ENCODE data around the gene SHC1.
"Not testable (repeated sequence)": the region's sequence is repeated elsewhere in the genome, so short reads cannot be mapped to it uniquely, and the experiment has no call there.

SHC1 gene

GRCh38 chr1:154983776-154984466 lies 13.4 kb upstream of the SHC1 start:
- no peak for TF ChIP-seq CTCF (conservative IDR thresholded peaks at IDR 0.05; ENCODE audit: low read length)
- peak overlapping the region; percentile 96 for H3K4me3 ChIP-seq (ENCODE audit: low read length)
- no peak for DNase-seq (ENCODE audit: low read depth)

- TF ChIP-seq CTCF (conservative IDR thresholded peaks at IDR 0.05; ENCODE audit: low read length) = no peak
- DNase-seq (ENCODE audit: low read depth) = peak; percentile 100
- H3K4me3 ChIP-seq (ENCODE audit: low read length) = peak within 1 kb of the TSS; percentile 96
Observed at GRCh38 chr1:154982897-154983648, 12.5 kb upstream of the SHC1 start, which contains the start of gene FLAD1. Gene FLAD1, plus strand, starts transcription at chr1:154983344. Its CDS starts 351 bp downstream, at chr1:154983695.

- TF ChIP-seq CTCF (conservative IDR thresholded peaks at IDR 0.05; ENCODE audit: low read length) = no peak
- no peak for DNase-seq (ENCODE audit: low read depth)
- peak overlapping the region; percentile 62 for H3K4me3 ChIP-seq (ENCODE audit: low read length)
Observed at GRCh38 chr1:154982341-154982740, 11.8 kb upstream of the SHC1 start.

GRCh38 chr1:154978360-154978759 lies 7.8 kb upstream of the SHC1 start:
- DNase-seq (ENCODE audit: low read depth) = no peak
- no peak overlapping the region for H3K4me3 ChIP-seq (ENCODE audit: low read length)
- no peak for TF ChIP-seq CTCF (conservative IDR thresholded peaks at IDR 0.05; ENCODE audit: low read length)

- not testable (repeated sequence) for H3K4me3 ChIP-seq (ENCODE audit: low read length); DNase-seq (ENCODE audit: low read depth)
Observed at GRCh38 chr1:154977762-154978161, 7.2 kb upstream of the SHC1 start.

GRCh38 chr1:154975409-154976059 lies 5.0 kb upstream of the SHC1 start:
- H3K4me3 ChIP-seq (ENCODE audit: low read length) = peak overlapping the region; percentile 77
- TF ChIP-seq CTCF (conservative IDR thresholded peaks at IDR 0.05; ENCODE audit: low read length) = no peak
- peak; percentile 55 for DNase-seq (ENCODE audit: low read depth)

- TF ChIP-seq CTCF (conservative IDR thresholded peaks at IDR 0.05; ENCODE audit: low read length) = no peak
- DNase-seq (ENCODE audit: low read depth) = peak; percentile 91
Observed at GRCh38 chr1:154974808-154975408, 4.4 kb upstream of the SHC1 start.

More at GRCh38 chr1:154974808-154975408, 4.4 kb upstream of the SHC1 start:
- peak overlapping the region; percentile 77 for H3K4me3 ChIP-seq (ENCODE audit: low read length)

Data from AG10803 (cell line).